IPS-15b (cell line): ENCODE measurements around the gene HPRT1.
"Not testable (repeated sequence)": the region's sequence is repeated elsewhere in the genome, so short reads cannot be mapped to it uniquely, and the experiment has no call there.

Source experiments
- H3K27me3 ChIP-seq: one replicate; pipeline ENCODE4 v1.6.1; 2013; ENCODE audit warnings: low read length; ENCODE audit not compliant: control insufficient read depth, insufficient read depth
- H3K36me3 ChIP-seq: one replicate; pipeline ENCODE4 v1.6.1; 2013; ENCODE audit warnings: low read length; ENCODE audit not compliant: control insufficient read depth, insufficient read depth
- H3K4me1 ChIP-seq: one replicate; pipeline ENCODE4 v1.6.1; 2013; ENCODE audit warnings: mild to moderate bottlenecking, low read length; ENCODE audit not compliant: control insufficient read depth, insufficient read depth
- H3K4me3 ChIP-seq: one replicate; pipeline ENCODE4 v1.5.1; 2013; ENCODE audit warnings: low read depth, low read length
- H3K9ac ChIP-seq: one replicate; pipeline ENCODE4 v1.6.1; 2013; ENCODE audit warnings: low read depth, mild to moderate bottlenecking, low read length
- H3K9me3 ChIP-seq: one replicate; pipeline ENCODE4 v1.6.1; 2013; ENCODE audit warnings: mild to moderate bottlenecking, low read length; ENCODE audit not compliant: control insufficient read depth, insufficient read depth

Gene HPRT1

GRCh38 chrX:134452596-134452995 lies 7.4 kb upstream of the HPRT1 start:
- Histone ChIP-seq H3K27me3 (no peaks in the 10 kb centered on the region), H3K9ac (no peak overlapping the region), H3K4me3 (no peak overlapping the region), H3K36me3 (no peaks in the 10 kb centered on the region), H3K9me3 (no peaks in the 10 kb centered on the region), H3K4me1 (no peaks in the 10 kb centered on the region)

DNA sequence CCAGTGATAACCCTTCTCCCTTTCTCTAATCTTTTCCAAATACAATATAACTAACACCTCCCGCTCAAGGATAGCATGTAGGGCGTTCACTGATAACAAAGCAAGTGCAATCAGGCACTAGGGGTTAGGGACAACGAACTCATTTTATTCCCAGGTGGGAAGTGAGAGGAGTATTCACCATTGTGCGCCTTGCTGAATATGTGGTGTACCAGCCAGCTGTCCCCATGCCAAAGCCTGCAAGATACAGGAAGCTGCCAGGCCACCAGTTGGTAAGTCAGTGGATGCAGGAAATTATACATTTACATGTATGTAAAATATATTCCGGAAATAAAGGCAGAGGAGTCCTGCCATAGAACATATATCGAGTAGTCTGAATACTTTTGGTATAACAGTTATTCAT lies 6.3 kb upstream of the HPRT1 start:
- Histone ChIP-seq H3K9ac (no peak overlapping the region), H3K4me3 (no peak overlapping the region), H3K9me3 (no peaks in the 10 kb centered on the region), H3K36me3 (no peaks in the 10 kb centered on the region), H3K4me1 (no peaks in the 10 kb centered on the region), H3K27me3 (no peaks in the 10 kb centered on the region)

GRCh38 chrX:134454506-134454905 lies 5.5 kb upstream of the HPRT1 start:
- Histone ChIP-seq H3K4me1 (no peaks in the 10 kb centered on the region), H3K27me3 (no peaks in the 10 kb centered on the region), H3K9me3 (no peaks in the 10 kb centered on the region), H3K36me3 (no peaks in the 10 kb centered on the region), H3K4me3 (no peak overlapping the region), H3K9ac (no peak overlapping the region)

DNA sequence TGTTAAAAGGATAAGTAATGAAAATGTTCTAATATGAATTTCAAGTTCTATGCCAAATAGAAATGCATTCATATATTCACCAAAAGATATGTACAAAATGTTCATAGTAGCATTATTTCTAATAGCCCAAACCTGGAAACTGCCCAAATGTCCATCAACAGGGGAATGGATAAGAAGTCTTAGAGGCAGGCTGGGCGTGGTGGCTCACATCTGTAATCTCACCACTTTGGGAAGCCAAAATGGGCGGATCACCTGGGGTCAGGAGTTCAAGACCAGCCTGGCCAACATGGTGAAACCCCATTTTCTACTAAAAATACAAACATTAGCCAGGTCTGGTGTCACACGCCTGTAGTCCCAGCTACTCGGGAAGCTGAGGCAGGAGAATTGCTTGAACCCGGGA lies 2.3 kb upstream of the HPRT1 start:
- Histone ChIP-seq H3K4me1 (no peaks in the 10 kb centered on the region), H3K27me3 (no peaks in the 10 kb centered on the region), H3K4me3 (no peak overlapping the region), H3K9ac (no peak overlapping the region), H3K9me3 (no peaks in the 10 kb centered on the region), H3K36me3 (no peaks in the 10 kb centered on the region)

DNA sequence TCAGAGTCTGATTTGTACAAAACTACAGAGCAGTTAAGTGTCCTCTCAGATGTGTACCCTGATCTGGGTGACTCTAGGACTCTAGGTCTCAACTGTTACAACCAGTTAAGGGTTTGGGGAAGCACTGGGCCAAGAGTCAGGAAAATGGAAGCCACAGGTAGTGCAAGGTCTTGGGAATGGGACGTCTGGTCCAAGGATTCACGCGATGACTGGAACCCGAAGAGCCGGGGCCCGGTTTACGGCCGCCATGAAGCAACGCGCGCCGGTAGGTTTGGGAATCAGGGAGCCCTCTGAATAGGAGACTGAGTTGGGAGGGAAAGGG lies 321 bp upstream of the HPRT1 start:
- H3K4me3 ChIP-seq = peak overlapping the region; percentile 48
- H3K4me1 ChIP-seq = no peaks in the 10 kb centered on the region
- no peak overlapping the region for H3K9ac ChIP-seq
- H3K27me3 ChIP-seq = no peaks in the 10 kb centered on the region
- no peaks in the 10 kb centered on the region for H3K36me3 ChIP-seq
- H3K9me3 ChIP-seq = no peaks in the 10 kb centered on the region

DNA sequence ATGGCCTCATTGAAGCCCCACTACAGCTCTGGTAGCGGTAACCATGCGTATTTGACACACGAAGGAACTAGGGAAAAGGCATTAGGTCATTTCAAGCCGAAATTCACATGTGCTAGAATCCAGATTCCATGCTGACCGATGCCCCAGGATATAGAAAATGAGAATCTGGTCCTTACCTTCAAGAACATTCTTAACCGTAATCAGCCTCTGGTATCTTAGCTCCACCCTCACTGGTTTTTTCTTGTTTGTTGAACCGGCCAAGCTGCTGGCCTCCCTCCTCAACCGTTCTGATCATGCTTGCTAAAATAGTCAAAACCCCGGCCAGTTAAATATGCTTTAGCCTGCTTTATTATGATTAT lies 876 bp downstream of the HPRT1 start:
- no peak overlapping the region for H3K9ac ChIP-seq
- no peaks in the 10 kb centered on the region for H3K27me3 ChIP-seq
- no peaks in the 10 kb centered on the region for H3K9me3 ChIP-seq
- no peaks in the 10 kb centered on the region for H3K36me3 ChIP-seq
- no peaks in the 10 kb centered on the region for H3K4me1 ChIP-seq
- peak overlapping the region; percentile 63 for H3K4me3 ChIP-seq

DNA sequence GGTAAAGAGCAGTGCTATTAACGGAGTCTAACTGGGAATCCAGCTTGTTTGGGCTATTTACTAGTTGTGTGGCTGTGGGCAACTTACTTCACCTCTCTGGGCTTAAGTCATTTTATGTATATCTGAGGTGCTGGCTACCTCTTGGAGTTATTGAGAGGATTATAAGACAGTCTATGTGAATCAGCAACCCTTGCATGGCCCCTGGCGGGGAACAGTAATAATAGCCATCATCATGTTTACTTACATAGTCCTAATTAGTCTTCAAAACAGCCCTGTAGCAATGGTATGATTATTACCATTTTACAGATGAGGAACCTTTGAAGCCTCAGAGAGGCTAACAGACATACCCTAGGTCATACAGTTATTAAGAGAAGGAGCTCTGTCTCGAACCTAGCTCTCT lies 1.5 kb downstream of the HPRT1 start:
- H3K4me1 ChIP-seq = no peaks in the 10 kb centered on the region
- no peaks in the 10 kb centered on the region for H3K9me3 ChIP-seq
- no peaks in the 10 kb centered on the region for H3K36me3 ChIP-seq
- no peak overlapping the region for H3K9ac ChIP-seq
- no peak overlapping the region for H3K4me3 ChIP-seq
- H3K27me3 ChIP-seq = no peaks in the 10 kb centered on the region

DNA sequence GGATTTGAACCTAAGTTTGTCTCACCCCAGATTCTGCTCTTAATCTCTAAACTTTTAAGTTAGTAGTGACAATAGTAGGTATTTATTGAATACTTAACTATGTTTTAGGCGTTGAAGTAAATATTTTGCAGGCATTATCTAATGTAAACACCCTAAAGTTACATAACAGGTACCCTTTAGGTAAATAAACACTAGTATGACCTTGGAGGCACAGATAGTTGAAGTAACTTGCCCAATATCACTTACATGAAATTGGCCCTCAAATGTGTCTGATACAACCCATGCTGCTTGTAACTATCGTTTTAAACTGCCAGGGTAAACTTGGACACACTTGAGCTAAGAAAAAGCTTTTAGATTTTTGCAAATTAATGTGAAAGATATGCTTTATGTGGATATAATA lies 3.0 kb downstream of the HPRT1 start:
- Histone ChIP-seq H3K27me3 (no peaks in the 10 kb centered on the region), H3K4me1 (no peaks in the 10 kb centered on the region), H3K9me3 (no peaks in the 10 kb centered on the region), H3K4me3 (no peak overlapping the region), H3K9ac (no peak overlapping the region), H3K36me3 (no peaks in the 10 kb centered on the region)

DNA sequence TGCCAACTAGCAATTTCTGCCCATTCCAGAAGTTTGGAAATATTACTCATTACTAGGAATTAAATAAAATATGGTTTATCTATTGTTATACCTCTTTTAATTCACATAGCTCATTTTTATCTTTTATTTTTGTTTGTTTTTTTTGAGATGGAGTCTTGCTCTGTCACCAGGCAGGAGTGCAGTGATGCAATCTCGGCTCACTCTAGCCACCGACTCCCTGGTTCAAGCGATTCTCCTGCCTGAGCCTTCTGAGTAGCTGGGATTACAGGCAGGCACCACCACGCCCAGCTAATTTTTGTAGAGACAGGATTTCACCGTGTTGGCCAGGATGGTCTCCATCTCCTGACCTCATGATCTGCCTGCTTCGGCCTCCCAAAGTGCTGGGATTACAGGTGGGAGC lies 4.5 kb downstream of the HPRT1 start:
- not testable (repeated sequence) for H3K9ac ChIP-seq, H3K27me3 ChIP-seq, H3K4me1 ChIP-seq, H3K9me3 ChIP-seq, H3K4me3 ChIP-seq, H3K36me3 ChIP-seq

- Histone ChIP-seq H3K27me3 (no peaks in the 10 kb centered on the region), H3K36me3 (no peaks in the 10 kb centered on the region), H3K4me1 (no peaks in the 10 kb centered on the region), H3K9ac (no peak overlapping the region), H3K4me3 (no peak overlapping the region), H3K9me3 (no peaks in the 10 kb centered on the region)
Measured at GRCh38 chrX:134469486-134469885, 9.5 kb downstream of the HPRT1 start.

DNA sequence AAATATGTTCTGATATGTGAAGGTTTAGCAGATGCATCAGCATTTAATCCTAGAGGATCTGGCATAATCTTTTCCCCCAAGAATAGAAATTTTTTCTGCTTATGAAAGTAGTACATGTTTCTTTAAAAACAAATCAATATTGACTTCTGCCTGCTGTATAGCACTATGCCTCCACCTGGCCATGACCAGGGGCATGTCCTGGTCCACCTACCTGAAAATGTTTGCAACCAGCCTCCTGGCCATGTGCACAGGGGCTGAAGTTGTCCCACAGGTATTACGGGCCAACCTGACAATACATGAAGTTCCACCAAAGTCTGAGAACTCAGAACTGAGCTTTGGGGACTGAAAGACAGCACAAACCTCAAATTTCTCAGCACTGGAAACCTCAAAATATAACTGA lies 10.0 kb downstream of the HPRT1 start:
- Histone ChIP-seq H3K9ac (no peak overlapping the region), H3K9me3 (no peaks in the 10 kb centered on the region), H3K4me3 (no peak overlapping the region), H3K4me1 (no peaks in the 10 kb centered on the region), H3K36me3 (no peaks in the 10 kb centered on the region), H3K27me3 (no peaks in the 10 kb centered on the region)

GRCh38 chrX:134472041-134472440 lies 12.1 kb downstream of the HPRT1 start:
- Histone ChIP-seq H3K27me3 (no peaks in the 10 kb centered on the region), H3K4me3 (no peak overlapping the region), H3K9me3 (no peaks in the 10 kb centered on the region), H3K36me3 (no peaks in the 10 kb centered on the region), H3K4me1 (no peaks in the 10 kb centered on the region), H3K9ac (no peak overlapping the region)

- Histone ChIP-seq H3K9ac (no peak overlapping the region), H3K36me3 (no peaks in the 10 kb centered on the region), H3K4me1 (no peaks in the 10 kb centered on the region), H3K4me3 (no peak overlapping the region), H3K27me3 (no peaks in the 10 kb centered on the region), H3K9me3 (no peaks in the 10 kb centered on the region)
Measured at GRCh38 chrX:134476284-134476683, 16.3 kb downstream of the HPRT1 start.
